Suppressor macrophage (primary cell): ENCODE data around the gene C22orf23.

ENCODE experiments used
- DNase-seq, 4 experiments: peaks; one replicate each; pipeline ENCODE4 v3.0.0-alpha.2; 2020 to 2022

C22orf23 gene

DNA sequence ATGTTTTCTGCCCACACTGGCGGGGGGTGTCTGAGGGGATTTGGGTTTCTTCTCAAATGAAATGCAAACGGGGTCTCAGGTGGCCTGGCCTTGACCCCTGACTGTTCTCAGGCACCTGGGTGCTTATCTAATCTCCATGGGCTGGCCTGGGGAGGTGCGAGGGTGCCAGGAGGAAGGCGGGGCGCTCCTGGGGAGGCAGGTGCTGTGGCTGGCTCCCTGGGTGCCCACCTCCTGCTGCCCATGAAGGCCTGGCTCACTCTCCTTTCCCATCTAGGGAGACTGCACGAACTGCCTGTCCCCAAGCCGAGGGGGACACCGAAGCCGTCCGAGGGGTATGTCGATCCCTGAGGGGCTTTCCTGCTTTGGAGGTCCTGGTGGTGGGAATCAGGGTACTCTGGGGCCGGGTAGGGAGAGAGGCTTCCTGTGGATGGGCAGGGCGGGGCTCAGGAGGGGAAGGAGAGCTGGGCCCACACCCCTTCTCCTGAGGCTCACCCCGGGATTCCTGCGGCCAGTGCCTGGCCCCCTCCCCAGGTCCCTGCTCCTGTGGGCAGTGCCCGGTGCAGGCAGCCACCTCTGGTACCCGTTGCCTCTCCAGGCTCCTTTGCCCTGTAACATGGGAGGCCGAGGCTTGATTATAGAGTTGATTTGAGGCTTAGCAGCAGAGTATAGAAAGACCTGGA is 28.9 kb downstream of the C22orf23 start:
- DNase-seq: no peak

DNA sequence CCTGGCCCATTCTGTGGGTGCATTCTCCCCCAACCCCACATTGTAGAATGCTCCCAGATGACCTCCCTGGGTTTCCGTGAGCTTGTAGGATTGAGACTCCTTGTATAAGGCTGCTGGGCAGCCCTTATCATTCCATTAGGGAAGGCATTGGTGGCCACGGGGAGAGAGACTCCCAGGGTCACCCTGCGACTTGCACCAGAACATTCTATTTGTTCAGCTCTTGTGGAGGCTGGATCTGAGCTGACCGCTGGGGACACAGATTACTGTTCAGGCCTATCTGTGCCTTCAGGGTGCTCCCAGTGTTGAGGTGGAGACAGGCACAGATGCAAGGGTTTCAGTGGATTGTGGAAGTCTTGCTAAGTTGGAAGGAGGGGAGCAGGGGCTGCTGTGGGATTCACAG is 29.5 kb downstream of the C22orf23 start:
- DNase-seq: no peak

DNA sequence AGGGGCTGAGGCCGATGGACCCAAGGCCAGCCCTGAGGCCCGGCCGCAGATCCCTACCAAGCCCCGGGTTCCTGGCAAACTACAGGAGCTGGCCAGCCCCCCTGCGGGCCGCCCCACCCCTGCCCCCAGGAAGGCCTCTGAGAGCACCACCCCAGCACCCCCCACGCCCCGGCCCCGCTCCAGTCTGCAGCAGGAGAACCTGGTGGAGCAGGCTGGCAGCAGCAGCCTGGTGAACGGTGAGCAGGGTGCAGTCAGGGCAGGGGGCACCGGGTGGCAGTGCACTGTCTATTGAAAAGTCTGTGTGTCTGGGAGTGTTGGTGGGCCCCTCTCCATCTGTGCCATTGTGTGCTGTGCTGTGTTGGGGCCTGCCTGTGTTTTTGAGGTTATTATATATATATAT is 31.2 kb downstream of the C22orf23 start:
- no peak for DNase-seq

DNA sequence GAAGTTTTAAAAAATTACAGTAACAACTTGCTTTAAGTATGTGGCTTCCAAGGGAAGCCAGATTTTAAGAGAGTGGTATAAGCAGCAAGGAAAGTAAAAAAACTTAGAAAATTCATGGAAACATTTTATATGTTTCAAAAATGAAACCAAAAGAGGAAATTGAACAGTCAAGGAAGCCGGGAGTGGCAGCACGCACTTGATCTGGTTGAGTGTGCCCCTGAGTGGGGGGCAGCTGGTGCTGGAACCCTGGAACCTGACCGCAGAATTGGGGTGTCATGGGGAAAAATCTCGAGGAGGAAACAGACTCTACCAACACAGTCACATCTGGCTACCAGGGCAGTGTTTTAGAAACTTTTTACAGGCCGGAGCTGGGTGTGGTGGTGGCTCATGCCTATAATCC is 33.3 kb downstream of the C22orf23 start:
- peak; percentile 26 to 54 (median 46) for DNase-seq

DNA sequence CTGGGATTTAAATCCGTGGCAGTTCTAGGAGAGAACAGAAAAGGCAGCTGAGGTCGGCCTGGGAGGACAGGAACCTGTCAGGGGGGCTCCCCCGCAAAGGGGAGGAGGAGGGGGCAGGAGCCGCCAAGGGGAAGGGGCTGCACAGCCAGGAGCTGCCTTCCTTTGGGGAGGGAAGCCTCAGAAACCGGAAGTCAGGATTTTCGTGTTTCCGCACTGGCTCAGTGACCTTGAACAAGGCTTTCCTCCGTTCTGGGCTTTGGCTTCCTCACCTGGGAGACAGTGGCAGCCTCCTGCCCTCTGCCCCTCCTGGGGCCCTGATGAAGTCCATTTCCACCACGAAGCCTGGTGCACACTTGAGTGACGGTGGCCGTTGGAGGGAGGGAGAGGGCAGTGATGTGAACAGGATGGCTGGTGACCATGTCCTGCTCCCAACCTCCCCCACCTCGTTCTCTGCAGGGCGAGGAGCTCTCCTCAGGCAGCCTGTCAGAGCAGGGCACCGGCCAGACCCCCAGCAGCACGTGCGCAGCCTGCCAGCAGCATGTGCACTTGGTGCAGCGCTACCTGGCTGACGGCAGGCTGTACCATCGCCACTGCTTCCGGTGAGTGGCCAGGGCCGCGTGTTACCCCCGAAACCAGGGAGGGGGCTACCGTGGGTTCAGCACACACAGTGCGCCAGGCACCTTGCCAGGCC is 34.7 kb downstream of the C22orf23 start:
- no peak for DNase-seq

DNA sequence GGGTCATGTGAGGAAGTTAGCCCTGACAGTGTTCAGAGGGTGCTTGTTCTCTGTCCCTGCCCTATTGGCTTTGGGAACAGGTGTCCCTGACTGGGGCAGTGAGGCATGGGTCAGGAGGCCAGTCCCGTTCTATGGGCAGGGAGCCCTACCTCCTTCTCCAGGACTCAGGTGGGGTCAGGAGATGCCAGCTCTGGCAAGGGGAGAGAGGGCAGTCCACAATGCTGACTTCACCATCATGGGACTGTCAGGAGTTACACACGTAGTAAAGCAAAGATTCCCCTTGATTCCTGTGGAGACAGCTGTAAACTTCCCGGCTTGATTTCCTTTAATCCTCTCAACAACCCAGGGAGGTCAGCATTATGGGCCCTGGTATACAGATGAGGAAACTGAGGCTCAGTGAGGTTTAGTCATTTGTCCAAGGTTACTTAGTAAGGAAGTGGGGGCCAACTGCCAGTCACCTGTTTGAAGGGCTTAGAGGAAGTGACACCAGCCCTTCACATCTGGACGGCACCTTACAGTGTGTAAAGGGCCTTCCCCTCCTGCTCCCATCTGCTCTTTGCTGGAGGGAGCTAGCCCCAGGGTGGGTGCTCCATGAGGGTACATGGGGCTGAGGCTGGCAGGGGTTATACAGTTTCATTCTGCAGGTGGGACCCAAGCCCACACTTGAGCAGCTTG is 35.4 kb downstream of the C22orf23 start:
- DNase-seq: no peak

DNA sequence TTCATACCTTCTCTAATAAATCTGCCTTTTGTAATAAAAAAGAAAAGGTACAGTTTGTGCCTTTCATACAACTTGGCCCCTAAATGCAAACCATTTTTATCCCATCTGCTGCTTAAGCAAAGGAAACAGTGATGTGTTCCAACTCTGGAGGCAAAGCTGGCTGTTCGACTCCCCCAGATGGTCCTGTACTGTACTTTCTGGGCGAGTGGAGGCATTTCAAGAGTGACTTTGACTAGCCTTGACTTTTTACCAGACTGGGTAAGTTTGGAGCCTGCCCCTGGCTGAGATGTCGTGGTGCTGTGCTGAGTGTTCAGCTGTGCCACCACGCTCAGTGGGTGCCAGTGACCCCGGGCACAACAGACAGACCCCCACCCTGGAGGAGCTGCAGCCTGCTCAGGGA is 37.1 kb downstream of the C22orf23 start:
- DNase-seq: no peak

DNA sequence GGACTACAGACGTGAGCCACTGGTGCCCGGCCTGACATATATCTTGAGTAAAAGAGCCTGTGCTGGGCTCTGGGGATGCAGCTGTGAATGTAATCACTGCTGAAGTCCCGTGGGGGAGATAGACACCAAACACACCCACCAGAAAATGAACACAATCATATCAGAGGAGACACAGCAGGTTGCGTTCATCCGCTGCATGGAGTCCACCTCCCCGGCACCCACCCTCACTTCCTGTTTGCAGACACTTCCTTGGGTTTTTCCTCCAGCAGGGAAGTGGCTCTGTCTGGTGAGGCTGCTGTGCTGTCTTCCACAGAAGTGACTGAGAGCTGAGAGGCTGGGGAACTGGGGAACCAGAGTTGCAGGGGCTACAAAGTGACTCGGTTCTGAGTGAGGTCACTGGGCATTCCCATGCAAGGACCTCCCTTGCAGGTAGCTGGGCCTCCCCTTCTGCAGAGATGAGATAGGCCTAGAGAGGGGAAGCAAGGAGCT is 40.1 kb downstream of the C22orf23 start:
- DNase-seq: peak in 1 of 4 experiments; percentile 14

DNA sequence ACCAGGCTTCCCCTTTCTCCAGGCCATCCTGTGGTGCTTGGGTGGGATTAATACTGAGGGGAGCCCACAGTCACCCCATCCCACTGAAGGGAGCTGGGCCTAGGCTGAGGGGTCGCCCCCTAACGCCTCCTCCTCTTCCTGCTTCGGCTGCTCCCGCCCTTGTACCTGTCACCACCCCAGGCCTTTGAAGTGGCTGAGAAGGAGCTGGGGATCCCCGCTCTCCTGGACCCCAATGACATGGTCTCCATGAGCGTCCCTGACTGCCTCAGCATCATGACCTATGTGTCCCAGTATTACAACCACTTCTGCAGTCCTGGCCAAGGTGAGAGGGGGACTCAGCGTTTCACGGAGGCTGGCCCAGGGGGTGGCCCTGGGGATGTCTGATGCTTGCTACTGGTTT is 41.2 kb downstream of the C22orf23 start:
- DNase-seq: no peak

DNA sequence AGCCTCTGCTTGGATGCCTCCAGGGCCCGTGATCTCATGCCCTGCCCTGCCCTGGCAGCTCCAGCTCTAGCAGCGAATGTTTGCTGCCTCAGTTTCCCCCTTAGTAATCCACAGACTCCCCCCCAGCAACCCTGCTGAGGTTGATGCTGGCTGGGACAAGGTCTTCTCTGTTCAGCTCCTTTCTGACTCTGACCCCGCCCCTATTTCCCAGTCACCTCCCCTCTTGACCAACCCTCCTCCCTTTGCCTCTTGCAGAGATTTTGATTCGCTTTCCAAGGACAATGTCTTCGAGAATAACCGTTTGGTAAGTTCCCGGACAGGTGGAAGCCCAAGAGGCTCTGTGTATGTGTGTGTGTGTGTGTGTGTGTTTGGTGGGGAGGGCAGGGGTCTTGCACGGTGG is 41.7 kb downstream of the C22orf23 start:
- DNase-seq: no peak

DNA sequence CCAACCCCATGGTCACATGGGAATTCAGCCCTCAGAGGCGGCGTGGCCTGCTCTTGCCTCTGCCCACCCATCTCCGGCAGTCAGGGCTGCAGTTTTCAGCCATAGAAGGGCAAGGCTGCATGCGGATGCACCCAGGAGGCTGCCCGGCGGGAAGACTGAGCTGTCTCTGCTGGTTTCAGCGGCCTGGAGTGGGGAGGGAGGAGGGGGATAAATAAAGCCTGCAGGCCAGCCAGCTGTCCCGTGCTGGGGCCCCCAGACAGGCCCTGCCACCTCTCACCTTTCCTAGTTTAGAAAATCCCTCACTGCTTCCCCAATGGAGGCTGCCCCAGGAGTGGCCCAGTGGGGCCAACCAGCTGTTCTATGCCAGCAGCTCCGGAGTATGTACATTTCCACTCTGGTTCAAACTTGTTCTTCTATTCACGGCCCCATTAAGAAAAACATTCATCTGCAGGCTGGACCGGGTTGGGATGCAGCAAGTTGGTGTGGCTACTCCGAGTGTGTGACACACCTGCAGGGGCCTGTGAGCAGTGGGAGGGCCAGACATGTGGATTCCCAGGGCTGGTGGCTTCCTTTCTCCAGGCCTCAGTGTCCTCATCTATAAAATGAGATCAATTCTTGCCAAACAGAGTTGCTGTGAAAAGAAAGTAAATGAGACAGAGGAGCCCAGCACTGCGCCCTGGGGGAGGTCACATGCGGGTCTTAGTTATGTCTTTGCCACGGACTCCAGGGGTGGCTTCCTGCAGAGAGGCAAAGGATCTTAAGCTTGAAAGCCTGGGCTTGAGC is 42.3 kb downstream of the C22orf23 start:
- DNase-seq: no peak

DNA sequence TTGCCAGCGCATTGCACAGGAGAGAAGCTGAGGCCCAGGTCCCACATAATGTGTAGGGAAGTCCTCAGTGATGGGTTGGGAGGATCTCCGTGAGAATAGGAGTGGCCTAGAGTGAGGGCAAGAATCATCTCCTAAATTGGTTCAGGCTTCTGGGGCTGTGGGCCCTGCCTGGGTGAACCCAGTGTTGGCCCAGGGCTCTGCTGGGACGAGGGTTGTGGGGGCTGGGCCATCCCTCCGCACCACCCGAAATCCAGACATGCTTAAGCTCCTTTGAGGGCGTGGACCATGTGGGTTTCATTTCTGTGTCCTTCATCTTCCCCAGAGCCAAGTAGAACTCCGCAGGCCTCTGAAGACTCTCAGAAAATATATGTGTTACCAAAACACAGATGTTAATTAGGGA is 43.6 kb downstream of the C22orf23 start:
- DNase-seq: no peak

DNA sequence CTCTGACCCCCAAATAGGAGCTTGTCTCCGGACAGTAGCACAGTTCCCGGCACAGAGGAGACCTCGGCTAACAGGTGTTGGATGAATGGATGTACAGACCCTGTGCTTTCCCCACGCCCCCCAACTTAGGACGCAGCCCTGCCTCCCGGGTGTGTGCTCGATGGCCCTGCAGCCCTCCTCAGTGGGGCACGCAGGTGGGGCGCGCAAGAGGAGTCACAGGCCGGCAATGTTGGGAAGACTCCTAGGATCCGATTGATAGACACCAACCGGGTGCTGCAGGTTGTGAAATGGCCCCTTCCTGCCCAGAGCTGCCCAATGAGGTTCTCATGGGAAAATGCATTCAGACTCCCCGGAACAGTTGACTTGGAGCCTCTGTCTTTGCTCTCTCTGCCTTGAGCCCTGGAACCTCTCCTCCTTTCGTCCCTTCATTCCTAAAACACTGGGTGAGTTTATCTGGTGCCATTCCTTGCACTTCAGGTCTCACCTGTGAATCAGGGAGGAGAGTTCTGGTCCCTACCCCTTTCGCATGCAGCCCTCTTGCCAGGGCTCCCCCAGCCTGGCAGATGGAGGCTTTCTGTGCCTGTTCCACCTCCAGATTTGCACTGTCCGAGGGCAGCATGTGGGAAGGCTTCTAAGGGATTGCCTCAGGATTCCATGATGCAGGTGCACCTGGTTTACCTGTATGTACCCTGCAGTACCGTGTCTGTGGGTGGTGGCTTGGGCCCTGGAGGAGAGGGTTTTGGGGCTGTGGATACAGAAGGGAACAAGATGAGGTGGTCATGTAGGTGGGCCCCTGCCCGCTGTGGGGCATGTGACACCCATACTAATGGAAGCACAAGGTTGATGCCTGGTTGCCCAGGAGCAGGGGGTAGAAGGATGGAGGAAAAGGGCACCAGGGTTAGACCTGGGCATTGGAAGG is 46.1 kb downstream of the C22orf23 start:
- DNase-seq: peak in 3 of 4 experiments; percentile 19 to 41 (median 20)

DNA sequence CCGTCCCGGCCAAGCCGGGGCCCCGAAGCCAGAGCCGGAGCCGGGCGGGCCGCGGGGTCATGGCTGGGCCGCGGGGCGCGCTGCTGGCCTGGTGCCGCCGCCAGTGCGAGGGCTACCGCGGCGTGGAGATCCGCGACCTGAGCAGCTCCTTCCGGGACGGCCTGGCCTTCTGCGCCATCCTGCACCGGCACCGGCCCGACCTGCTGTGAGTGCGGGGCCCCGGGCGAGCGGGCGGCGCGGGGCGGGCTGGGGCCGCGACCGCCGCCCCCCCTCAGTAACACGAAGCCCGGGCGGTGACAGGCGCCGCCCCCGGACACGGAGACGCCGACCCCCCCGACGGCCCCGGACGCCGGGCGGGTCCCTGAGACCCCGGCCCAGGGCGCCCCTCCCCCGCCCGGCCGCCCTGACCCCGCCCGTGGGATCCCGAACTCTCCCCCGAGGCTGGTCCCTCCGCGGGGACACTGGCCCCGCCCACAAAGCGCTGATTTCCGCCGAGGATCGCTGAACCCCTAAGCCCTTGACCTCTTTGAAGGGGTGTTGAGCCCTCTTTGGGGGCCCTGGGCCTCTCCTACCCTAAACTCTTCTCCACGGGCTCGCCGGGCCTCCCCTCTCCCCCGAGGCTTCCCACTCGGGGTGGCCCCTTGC is 46.9 kb downstream of the C22orf23 start:
- DNase-seq: peak; percentile 19 to 70 (median 46)

DNA sequence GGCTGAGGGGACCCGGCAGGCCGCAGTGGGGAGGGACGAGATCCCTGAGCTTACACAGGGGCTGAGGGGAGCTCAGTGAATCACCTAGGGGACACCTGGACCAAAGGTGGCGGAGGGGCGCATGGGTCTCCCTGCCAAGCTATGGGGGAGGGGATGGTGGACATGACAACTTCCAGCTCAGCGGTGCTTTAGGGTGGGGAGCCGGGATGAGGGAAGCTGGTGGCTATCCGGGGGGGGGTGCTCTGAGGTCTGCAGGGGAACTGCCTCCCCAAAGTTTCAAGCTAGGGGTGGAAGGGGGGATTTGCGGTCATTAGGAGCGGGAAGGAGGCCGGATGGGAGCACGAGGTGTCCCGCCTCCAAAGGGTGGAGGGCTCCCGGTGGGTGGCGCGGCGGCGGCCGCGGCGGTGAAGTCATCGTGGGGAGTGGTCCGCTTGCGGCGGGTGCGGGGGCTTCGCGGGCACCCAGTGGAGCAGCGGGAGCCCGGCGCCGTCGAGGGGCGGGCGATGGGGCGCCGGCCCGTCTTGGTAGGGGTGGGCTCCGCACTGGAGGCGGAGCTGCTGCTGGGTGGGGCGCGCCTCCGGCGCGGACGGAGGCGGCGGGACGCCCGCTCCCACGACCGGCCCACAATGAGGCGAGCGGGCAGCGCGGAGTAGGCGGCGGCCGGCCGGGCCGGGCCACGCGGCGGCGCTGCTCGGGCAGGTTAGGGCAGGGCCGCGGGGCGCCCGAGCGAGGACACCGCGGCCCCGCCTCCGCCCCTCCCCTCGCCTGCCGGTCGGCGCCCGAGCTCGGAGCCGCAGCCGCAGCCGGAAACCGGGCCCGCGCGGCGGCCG is 47.7 kb downstream of the C22orf23 start, which contains the start of gene MICALL1:
MICALL1 (plus strand) TSS at position 764 of the 830 bp plus-strand sequence. CDS start 126 bp downstream, outside the sequence.
- peak; percentile 66 to 92 (median 80) for DNase-seq

DNA sequence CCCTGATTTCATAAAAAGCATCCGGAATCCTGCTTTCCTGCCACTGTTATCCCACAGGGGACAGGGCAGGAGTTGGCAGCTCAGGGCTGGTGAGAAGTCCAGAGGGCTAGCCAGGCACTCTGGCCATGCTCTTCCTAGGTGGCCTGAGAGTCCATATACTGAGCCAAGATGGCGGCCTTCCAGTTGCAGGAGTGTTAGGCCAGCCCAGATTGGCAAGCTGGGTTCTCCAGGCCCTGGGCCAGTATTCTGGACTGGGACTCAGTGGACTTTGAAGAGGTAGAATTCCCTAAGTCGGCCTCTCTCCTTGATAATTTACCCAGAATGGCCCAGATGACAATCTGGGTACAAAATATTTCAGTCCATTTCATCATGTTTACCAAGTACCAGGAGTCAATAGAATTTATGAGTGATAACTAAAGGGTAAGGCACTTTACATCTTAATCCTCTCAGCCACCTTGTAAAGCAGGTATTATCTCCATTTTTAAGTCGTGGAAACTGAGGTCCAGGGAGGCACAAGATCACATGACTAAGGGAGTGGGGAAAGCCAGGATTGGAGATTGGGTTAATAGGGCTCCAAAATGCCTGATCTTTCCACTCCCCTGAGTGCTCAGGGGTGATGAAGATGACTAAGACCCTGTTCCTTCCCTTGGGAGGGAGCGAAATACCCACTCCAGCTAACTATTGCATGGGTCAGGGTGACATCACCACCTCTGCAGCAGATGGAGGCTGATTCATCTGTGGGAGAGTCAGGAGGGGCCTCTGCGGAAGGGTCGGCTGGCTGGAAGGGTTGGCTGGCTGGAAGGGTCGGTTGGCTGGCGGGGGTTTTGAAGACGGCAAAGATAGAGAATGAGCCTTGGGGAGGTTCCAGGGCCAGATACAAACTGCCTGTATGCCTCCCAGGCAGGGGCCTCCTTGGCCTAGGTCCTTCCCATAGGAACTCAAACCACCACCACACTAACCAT is 48.5 kb downstream of the C22orf23 start:
- peak; percentile 80 to 94 (median 89) for DNase-seq

DNA sequence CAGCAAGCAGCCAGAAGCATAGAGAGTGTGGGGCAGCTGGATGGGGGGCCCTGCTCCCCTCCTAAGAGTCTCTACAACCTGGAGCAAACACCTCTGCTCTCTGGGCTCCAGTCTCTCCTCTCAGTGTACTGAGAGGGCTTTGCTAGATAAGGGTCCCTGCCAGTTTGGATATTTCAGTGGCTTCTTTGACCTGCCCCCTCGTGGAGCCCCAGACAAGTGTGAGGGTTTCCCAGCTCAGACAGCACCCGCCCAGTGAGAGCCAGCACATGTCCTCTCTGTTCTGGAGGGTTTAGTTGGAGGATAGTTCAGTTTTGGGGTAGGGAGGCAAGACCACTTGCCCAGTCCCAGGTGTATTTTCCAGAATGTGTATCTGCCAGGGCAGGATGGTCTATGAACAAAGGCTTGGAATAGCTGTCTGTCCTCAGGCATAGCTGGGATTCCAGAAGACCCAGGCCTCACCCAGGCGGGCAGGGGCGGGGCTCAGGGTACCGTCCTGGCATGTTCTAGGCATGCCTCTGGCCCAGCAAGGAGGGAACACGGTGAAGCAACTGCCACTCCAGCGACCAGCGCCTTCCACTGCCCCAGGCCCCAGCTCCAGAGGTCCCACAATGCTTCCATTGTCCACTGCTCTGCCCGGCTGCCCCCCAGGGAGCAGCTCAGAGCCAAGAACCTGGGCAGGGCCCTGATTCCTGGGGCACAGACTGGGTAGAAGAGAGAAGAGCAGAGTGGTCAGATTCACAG is 54.8 kb downstream of the C22orf23 start:
- DNase-seq: no peak

DNA sequence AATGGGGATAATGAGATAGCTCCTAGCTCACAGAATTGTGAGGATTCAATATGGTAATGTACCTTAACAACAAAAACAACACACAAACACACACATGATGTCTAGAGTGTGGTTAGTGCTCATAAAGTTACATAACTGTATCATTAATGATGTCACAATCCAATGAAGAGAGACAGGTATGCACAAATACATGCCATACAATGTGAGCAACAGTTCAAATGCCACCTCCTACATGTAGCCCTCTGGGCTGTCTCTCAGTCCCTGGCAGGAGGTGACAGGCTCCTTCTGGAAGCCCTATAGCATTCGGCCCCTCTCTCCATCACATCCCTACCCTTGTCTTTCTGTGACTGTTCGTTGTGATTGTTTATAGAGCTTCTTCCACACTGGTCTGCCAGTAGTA is 55.6 kb downstream of the C22orf23 start:
- no peak for DNase-seq
